DMS114 treated with DMSO at 0.1 percent for 48 hours (cell line): ENCODE data around the gene UBA6.

Experiments
- DNase-seq: peaks from one replicate; lab custom pipeline; 2025; ENCODE audit not compliant: unreplicated experiment; lab: John Stamatoyannopoulos, UW

UBA6 gene

GRCh38 chr4:67581208-67581857 lies 119.6 kb downstream of the UBA6 start:
- DNase-seq = no peak

- DNase-seq = no peak
These were observed 120.4 kb downstream of the UBA6 start for GRCh38 chr4:67580577-67580976.

GRCh38 chr4:67576538-67576937 lies 124.4 kb downstream of the UBA6 start:
- DNase-seq = no peak

GRCh38 chr4:67576059-67576466 lies 124.9 kb downstream of the UBA6 start:
- DNase-seq = no peak

- no peak for DNase-seq
These were observed 125.5 kb downstream of the UBA6 start for GRCh38 chr4:67575232-67576058.

GRCh38 chr4:67573193-67573592 lies 127.8 kb downstream of the UBA6 start:
- DNase-seq = no peak

- no peak for DNase-seq
These were observed 129.0 kb downstream of the UBA6 start for GRCh38 chr4:67571975-67572374.

- no peak for DNase-seq
These were observed 130.4 kb downstream of the UBA6 start for GRCh38 chr4:67570537-67570936.

GRCh38 chr4:67568820-67569219 lies 132.1 kb downstream of the UBA6 start:
- DNase-seq = no peak

GRCh38 chr4:67566335-67566734 lies 134.6 kb downstream of the UBA6 start:
- DNase-seq = no peak

GRCh38 chr4:67565284-67565683 lies 135.7 kb downstream of the UBA6 start:
- DNase-seq = no peak
